GM18517 (cell line): ENCODE results near the gene ACTN4.

Experiments used
- ATAC-seq: cut with Tn5 transposase; IDR thresholded peaks from one replicate; pipeline ENCODE4 v1.9.1; 2021; ENCODE audit warnings: mild to moderate bottlenecking, moderate library complexity; ENCODE audit not compliant: unreplicated experiment

Gene ACTN4

GRCh38 chr19:38722947-38723605 is 75.6 kb downstream of the ACTN4 start:
- ATAC-seq, result no peak

- ATAC-seq, result no peak
Observed at GRCh38 chr19:38723606-38723965, 76.1 kb downstream of the ACTN4 start.

- ATAC-seq, result no peak
Observed at GRCh38 chr19:38723990-38724854, 76.8 kb downstream of the ACTN4 start.

- ATAC-seq, result no peak
Observed at GRCh38 chr19:38725469-38726283, 78.2 kb downstream of the ACTN4 start.

- ATAC-seq, result no peak
Observed at GRCh38 chr19:38726284-38726673, 78.8 kb downstream of the ACTN4 start.

- ATAC-seq, result no peak
Observed at GRCh38 chr19:38726761-38727301, 79.4 kb downstream of the ACTN4 start.

GRCh38 chr19:38727306-38727867 is 79.9 kb downstream of the ACTN4 start:
- ATAC-seq, result no peak

GRCh38 chr19:38727868-38728660 is 80.6 kb downstream of the ACTN4 start:
- no peak for ATAC-seq

GRCh38 chr19:38728752-38729541 is 81.5 kb downstream of the ACTN4 start:
- ATAC-seq, result no peak

GRCh38 chr19:38729653-38730469 is 82.4 kb downstream of the ACTN4 start:
- ATAC-seq, result no peak

GRCh38 chr19:38730470-38730730 is 83.0 kb downstream of the ACTN4 start:
- no peak for ATAC-seq

- no peak for ATAC-seq
Observed at GRCh38 chr19:38730731-38731589, 83.5 kb downstream of the ACTN4 start.

GRCh38 chr19:38731654-38732301 is 84.3 kb downstream of the ACTN4 start:
- no peak for ATAC-seq

- no peak for ATAC-seq
Observed at GRCh38 chr19:38733241-38733492, 85.7 kb downstream of the ACTN4 start.

- no peak for ATAC-seq
Observed at GRCh38 chr19:38733493-38734175, 86.2 kb downstream of the ACTN4 start.

GRCh38 chr19:38734176-38734425 is 86.7 kb downstream of the ACTN4 start:
- ATAC-seq, result no peak
